SW480 (cell line): ENCODE results near the gene SYNPO.

Experiments used
- DNase-seq: peaks from one replicate; pipeline ENCODE4 v3.0.0-alpha.2; 2016; ENCODE audit warnings: low spot score

Gene SYNPO

DNA sequence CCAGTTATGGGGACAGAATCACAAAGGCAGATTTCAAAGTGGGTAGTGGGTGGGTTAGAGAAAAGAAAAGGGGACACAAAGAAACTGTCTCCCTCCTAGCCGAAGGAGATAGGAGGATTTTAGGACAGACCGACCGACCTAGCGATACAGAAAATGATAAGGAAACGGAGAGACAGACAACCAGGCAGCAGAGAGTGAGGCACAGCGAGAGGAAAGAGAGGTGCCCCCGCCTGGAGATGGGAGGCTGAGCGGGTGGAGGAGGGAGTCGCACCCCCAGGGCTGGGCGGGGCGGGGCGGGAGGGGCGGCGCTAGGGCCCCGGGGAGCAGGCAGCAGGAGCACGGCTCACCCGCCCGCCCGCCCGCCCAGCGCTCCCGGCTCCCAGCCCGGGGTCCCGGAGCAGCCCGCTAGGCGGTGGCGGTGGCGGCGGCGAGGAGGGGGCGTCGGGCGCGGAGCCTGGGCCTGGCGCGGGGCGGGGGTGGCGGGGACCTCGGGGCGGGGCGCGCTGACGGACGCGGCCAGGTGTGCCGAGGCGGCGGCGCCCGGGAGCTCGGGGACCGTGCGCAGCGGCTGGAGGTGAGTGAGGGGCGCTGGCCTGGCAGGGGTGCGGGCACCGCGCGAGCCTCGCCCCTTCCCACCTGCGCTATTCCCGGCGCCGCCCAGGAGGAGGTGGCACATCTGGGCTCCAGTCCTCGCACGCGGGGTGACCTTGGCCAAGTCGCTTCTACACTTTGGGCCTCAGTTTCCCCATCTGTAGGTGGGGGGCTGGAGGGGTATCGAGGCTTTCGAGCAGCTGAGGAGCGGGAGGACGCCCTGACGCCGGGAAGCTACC, 15.9 kb upstream of the SYNPO start:
- peak; percentile 39 for DNase-seq

DNA sequence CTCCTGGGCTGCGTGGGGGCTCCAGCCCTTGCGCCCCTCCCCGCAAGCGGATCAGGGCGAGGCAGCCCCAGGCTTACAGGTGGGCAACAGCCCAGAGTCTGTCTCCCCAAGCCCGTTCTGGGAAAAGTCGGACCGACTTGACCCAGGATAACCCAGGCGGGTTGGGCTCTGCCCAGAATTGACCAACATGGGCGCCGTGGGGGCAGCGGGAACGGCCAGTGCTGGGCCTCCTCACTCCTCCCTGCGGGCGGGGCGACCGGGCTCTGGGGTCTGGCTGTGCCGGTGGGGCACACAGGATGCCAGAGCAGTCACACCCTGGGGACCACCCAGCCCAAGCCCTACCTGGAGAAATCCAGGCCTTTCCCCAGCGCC, 15.3 kb upstream of the SYNPO start:
- no peak for DNase-seq

DNA sequence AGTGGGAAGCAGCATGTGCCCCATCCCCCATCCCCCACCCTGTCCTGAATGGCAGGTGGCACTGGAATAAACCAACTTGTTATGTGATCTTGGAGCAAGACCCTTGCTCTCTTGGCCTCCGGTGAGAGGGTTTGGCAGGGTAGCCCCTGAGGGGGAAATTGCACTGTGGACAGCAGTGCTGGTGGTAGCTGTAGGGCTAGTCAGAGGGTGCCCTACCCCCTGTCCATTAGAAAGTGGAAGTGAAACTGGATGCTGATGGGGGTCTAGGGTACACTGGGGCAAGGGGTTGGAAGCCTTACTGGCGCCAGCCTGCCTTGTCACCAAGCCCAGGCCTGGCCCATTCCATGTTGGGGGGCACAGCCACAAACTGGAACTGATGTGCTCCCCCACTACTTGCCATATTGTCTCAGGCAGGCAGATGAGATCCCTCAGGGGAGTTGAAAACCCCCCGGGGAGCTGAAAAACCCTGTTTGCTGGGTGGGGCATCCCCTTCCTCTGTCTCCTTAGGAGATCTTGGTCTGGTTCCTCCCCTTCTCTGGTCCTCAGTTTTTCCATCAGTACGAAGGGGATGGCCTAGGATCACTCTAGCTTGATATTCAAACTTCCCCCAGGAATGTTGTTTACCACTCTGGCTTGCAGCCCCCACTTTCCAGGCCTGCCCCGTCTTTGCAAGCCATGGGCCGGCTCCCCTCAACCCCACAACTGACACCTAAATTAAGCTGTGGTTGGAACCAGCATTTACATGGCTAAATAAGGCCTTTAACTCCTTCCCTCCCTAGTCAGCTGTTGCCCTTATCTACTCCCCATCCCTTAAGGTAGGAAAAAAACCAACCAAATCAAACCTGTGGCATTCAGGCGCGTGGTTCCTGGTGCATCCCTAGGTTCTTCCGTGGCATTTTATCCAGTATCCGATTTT, 14.4 kb upstream of the SYNPO start:
- no peak for DNase-seq

DNA sequence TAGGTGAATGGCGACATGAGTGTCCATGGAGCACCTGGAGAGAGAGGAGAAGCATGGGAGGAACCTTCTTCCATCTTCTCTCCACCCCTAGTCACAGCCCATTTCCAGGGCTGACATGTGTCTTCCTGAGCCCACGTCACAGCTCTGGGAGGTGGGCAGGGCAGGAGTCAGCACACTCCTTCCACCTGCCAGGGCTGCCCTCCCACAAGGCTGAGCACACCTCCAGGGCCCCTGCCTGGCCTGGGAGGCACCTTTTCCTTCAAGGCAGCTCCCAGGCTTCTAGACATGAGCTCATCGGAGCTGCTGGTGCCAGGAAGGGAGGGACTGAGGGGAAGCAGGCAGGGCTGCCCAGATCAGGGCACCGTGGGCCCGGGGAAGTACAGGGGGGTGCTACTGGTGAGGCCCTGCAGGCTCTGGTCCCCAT, 13.6 kb upstream of the SYNPO start:
- DNase-seq: no peak

DNA sequence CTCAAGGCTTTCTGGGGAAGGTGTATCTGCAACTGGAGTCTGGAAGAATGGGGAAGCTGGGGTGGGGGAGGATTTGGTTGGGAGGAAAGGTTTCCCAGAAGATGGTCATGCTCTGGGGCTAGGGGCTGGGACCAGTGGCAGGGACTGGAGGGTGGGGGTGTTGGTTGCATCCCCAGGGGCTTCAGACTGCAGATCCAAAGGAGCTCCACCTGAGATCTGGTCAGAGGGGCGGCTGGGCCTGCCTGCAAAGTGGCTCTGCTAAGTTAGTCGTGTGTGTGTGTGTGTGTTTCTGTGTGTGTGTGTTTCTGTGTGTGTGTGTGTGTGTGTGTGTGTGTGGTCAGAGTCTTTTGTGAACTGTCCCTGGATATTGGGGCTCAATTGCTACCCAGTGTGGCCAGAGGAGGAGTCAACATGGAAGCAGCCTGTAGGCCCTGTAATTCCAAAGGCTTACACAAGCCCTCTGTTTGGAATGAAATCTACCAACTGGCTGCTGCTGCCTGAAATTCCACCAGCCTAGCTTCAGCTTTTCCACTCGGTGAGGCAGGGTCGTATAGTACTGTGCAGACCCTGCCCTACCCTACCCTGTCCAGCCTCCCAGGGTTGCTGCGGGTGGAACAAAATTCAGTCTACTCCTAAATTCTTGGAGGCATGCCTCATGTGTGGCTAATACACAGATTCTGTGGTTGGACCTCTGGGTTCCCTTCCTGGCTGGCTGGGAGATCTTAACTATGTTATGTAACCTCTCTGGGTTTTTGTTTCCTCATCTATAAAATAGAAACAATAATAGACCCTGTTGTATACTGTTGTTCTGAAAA, 12.5 kb upstream of the SYNPO start:
- DNase-seq: no peak

DNA sequence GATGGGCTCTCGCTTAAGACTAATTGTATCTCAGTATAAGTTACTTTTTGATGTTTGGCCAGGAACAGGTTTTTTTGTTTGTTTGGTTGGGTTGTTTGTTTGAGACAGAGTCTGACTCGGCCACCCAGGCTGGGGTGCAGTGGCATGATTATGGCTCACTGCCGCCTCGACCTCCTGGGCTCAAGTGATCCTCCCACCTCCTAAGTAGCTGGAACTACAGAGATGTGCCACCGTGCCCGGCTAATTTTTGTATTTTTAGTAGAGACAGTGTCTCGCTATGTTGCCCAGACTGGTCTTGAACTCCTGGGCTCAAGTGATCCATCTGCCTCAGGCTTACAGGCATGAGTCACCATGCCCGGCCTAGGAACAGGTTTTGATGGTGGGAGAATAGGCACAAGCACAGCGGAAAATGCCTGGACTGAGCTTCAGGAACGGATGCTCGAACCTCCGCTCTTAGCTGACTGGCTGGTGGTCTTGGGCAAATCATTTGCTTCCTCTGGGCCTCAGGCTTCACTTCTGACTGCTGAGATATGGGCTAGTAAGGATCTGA, 11.4 kb upstream of the SYNPO start:
- DNase-seq: no peak

DNA sequence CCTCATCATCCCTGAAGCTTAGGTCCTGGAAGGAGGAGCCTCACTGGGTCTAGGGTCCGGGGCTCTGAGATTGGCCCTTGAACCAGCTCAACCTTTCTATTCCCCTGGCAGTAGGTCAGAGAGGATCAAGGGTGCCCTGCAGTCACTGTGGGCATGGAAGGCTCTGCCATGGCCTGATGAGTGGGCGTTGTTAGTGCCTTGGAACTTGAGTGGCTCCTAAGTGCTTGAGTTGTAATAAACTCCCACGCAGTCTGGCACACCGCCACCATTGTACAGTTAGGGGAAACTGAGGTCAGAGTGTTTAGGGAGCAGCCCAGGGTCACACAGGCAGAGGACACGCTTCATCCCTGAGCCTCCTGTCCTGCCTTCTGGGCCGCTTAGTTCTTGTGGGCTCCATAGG, 10.4 kb upstream of the SYNPO start:
- no peak for DNase-seq

DNA sequence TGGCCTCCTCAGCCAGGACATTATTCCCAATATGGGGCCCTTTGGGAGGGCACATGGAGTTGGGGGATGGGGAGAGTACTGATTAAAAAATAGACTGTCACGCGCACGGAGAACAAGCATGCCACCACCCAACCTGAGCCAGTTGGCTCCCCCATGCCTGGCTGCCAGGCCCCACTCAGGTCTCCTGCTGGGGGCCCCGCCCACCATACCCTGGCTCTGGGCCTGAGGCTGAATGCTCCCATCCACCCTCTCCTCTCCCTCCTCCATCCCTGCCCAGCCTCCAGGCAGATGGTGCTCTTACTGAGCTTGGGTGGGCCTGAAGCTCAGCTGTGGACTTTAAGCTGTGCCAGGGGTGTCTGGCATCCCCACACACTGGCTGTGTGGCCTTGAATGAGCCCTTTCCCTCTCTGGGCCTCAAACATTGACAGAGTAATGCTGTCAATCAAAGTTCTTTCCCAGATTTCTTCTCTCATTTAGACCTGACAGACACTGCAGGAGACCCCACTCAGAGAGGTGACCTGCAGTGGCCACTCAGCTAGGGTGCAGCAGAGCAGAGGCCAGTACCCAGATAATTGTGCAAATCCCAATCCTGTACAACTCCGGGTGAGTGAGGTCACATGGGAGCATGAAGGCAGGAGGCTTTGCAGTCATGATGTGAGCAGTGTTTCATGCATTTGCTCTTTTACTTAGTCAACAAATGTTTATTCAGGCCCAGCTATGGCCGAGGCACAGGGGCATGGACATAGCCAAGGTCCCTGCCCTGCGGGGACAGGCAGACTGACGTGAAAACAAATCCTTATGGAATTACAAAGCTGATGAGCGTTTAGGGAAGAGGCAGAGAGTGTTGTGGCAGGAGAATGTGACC, 9.8 kb upstream of the SYNPO start:
- no peak for DNase-seq

DNA sequence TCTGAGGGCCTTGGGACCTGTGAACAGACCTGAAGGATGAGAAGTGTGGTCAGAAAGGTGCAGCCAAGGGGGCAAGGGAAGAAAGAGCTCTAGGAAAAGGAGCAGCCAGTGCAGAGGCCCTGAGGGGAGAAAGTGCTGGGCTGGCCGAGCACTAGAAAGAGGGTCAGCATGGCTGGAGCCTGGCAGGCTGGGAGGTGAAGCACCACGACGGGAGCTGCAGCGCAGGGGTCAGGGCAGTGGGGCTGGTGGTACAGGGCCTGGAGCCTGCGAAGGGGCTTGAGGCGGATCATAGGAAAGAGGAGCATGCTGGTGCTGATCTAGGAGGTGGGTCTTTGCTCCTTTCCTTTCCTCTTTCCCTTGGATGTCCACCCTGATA, 9.1 kb upstream of the SYNPO start:
- DNase-seq: no peak

DNA sequence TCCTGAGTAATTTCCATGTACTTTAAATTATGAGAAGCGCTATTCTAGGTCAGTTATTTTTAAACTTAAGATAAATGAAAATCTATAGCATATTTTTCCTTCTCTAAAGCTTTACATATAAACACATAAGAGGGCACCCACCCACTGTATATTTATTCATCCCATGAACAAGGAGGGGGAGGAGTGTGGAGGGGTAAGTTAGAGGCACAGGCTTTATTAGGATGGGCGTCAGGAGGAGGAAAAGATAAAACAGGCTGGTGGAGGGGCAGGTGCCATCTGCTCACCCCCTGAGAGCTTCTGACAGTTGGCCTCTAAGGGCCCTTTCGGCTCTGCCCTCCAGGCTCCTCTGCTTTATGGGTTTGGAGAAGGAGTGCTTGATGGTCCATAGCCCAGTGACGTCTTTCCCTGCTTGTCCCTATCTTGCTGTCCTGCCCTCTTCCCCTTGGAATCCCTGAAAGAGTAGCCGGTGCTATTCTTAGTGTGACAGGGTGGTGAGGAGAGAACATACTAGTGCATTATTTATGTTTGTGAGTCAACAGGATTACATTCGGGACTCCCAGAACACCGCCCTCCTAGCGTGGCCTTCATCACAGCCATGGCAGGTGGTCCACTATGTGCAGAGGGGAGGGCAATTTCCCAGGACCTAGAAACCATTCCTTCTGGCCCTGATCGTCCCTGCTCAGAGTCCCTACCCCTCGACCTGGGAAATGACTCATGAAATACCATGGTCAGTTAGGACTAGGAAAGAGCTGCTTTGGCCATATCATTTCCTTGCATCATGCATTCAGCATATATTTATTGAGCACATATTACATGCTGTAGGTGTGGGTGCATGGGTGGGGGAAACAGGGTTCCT, 7.9 kb upstream of the SYNPO start:
- DNase-seq: peak; percentile 43

DNA sequence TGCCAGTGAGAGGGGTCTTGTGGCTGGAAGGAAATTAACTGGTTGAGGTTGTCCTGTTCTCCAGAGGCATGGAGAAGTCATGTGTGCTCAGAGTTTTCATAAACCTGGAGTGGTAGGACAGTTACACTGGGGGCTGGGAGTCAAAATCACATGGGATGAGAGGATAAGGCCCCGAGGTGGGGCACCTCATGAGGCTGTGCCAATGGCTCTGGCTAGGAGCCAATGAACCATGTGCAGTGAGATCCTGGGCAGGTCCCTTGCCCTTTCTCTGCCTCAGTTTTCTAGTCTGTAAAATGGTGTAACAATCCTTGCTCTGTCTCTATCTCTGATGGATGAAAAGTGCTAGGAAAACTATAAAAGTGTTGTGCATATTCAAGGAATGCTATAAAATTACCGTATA, 7.0 kb upstream of the SYNPO start:
- no peak for DNase-seq

DNA sequence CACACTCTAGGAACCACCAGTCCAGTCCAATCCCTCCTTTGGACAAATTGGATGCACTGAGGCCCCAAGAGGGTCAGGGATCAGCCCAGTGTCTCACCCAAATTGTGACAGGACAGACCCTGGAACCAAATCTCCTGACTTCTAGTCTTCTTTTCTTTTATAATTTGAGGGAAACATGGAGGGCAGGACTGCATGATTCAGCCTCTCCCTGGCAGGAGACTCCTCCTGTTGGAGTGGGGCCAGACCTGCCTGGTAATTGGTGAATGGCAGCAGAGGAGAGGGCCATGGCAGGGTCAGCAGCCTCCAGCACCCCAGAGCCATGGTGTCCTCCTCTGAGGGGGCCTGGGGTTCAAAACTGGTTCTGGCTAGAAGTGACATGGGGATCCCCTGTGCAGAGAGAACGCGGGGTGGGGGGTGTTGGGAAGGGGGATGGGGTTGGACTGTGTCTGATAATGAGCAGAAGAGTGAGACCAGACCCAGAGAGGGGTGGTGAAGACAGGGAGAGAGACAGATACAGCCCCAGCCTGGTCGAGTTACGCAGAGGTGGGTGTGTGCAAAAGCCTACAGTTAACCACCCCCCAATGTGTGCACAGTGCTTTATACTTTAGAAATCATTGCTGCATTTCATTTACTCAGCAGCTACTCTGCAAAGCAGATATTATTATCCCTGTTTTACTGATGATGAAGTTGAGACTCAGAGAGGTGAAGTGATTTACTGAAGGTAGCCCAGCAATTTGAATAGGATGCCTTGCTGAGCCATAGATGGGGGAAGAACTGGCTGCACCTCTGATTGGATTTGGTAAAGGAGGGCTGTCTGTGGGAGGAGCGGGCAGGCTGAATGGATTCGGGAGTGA, 3.8 kb upstream of the SYNPO start:
- peak; percentile 41 for DNase-seq

DNA sequence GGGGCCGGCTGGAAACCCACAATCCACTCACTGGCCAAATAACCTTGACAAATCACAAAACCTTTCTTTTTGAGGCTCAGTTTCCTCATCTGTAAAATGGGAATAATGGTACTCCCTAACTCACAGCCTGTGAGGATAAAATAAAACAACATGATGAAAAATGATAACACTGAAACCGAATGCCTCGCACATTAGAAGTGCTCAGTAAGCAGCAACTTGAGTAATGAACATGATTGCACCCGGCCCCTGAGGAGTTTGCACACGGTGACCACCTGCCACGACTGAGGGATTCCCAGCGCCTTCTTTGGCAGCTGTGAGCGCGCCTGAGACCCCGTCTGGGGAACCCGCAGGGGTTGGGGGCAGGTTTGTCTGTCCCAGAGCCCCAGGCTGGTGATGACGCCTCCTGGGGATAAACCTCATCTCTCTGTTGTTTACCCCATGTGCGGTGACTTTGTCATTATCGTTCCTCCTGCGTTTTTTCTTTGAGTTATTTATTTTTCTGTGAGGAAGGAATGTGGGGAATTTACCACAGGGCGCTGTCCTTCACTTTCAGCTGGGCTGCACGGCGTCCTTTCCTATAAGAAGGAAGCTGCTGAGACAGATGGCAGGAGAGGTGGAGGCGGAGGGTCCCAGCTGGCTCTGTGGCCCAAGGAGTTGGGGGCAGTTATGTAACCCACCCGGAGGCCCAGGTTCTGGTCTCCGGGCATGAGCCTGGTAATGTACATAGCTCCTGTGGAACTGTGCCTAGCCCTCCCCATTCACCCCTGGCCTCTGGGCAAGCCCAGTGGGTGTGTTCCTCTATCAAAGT, 3.0 kb upstream of the SYNPO start:
- peak; percentile 87 for DNase-seq

DNA sequence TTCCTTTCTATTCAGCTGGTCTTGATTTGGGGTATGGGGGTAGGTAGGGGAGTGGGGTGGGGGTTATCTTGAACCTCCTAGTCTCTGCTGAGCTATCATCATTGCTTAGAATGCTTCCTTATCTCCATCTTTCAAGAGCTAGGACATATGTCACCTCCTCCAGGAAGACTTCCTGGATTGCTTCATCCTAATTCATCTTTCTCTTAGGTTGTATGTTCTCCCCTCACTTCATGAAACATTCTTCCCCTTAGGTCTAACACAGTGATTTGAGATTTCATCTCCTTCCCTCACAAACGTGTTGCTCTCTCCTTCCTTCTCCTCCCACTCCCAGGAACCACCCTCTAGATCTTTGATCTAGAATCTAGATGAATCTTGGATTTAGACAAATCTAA, 2.4 kb upstream of the SYNPO start:
- DNase-seq: no peak

DNA sequence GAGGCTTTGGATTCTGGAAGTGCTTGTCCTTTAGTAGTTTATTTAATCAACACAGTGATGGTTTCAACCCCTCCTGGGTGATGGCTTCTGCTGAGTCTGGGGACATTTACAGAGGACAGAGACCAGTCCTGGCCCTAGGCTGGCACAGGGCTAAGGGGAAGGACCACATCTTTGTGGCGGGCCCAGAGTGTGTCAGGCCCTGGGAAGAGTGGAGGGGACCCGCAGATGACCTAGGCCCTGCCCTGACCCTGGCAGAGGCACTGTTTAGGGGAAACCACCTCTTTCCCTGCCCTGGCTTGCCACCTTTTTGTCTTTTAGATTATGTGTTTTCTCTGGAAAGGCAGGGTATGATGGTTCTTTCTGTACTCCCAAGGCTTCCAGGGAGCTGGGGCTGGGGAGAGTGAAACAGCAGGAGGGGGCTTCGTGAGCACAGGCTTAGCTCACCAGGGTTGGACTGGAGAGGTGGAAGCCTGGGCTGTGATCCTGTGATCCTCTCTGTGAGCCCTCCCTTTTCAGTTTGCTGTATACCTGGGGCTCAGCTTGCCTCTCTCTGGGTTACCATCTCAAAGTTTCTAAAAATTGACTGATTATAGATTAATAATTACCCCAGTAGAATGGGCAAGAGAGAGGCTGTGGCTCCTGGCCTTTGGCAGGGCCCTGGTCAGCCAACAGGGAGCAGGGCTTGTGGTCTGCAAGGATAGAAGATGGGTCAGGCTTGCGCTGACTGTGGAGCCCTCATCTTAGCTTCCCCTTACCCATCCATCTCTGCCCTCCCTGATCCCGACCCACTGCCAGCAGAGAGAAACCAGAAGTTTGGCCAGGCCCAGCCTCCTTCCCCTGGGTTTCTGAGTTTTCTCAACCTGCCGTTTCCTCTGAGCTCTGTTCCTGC, 1.7 kb upstream of the SYNPO start:
- no peak for DNase-seq

DNA sequence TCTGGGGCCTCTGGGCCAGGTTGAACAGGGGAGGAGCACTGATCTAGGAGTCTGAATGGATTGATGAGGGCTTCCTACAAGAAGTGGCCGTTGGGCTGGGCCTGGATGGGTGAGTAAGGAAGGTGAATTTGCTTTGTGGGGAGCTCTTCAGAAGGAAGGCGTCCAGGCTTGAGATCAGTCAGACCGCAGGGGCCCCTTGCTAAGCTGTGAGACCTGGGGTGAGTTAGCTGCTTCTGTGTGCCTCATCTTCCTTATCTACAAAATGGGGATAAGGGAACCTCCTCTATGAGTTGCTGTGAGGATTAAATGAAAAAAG, 1.1 kb upstream of the SYNPO start:
- DNase-seq: no peak

DNA sequence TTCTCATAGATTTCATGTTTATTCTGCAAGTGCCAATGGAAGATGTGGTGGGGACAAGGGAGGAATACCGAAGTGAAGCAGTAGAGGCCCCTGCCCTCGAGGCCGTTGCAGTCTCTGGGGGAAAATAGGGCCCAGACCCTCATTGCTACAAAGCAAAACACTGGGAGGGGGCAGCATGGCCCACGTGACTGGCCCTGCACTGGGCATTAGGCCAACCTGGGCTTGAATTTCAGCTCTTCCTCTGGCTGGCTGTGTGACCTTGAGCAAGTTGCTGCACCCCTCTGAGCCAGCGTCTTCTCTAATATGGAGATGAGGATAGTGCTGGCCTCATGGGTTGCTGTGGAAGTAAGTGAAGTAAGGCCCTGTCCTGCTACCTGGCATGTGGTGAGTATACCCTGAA, 709 bp upstream of the SYNPO start:
- no peak for DNase-seq
